Erythroblast (primary cell): ENCODE data around the gene CTSC.
"Not testable (repeated sequence)": the region's sequence is repeated elsewhere in the genome, so short reads cannot be mapped to it uniquely, and the experiment has no call there.

ENCODE experiments used
- DNase-seq, 2 experiments: peaks; one replicate each; lab custom pipeline; 2025; lab: John Stamatoyannopoulos, UW
- GATA1 ChIP-seq: IDR thresholded peaks from 2 replicates; pipeline ENCODE4 v1.6.1; 2011; ENCODE audit warnings: low read depth, mild to moderate bottlenecking, control low read depth, low read length, moderate library complexity
- POLR2A ChIP-seq: IDR thresholded peaks from 2 replicates; pipeline ENCODE4 v1.6.1; 2011; ENCODE audit warnings: mild to moderate bottlenecking, low read length

Gene CTSC

GRCh38 chr11:88340366-88340935 is 2.9 kb upstream of the CTSC start:
- TF ChIP-seq GATA1 (no peak), POLR2A (no peak)
- no peak for DNase-seq

DNA sequence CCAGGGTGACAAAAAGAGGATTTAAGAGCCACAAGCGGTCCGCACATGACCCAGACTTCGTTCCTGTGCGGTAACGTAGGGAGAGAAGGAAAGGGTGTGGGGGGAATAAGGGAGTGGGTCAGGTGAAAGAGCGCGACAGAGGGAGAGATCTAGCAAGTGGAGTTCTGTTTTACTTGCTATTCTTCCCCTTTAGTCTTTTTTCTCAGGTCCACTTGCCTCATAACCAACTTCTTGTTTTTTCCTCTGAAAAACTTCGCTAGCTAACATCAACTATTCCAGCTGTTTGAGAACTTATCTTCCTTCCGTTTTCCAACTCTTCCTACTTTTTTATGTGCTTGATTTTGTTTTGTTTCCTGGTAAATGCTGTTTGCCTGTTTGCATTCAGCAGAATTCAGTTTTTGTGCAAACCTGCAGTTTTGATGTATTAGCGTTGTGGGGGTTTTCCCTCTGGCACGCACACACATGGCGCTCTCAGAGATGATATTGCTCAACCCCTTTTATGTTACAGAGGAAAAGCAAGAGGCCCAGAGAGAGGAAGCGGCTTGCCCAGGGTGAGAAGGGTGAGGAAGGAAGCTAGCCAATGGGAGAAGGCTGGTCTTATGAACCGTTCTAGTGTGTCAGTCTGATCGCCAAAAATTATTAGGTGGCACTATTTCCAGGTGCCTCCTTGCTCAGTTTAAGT is 592 bp upstream of the CTSC start:
- TF ChIP-seq GATA1, result no peak
- no peak for TF ChIP-seq POLR2A
- peak; percentile 58 to 62 for DNase-seq

GRCh38 chr11:88335284-88335683 is 2.3 kb downstream of the CTSC start:
- TF ChIP-seq POLR2A, result no peak
- no peak for TF ChIP-seq GATA1
- no peak for DNase-seq

- TF ChIP-seq POLR2A (no peak), GATA1 (no peak)
- DNase-seq, result no peak
Measured at GRCh38 chr11:88333862-88334261, 3.7 kb downstream of the CTSC start.

GRCh38 chr11:88332851-88333250 is 4.7 kb downstream of the CTSC start:
- DNase-seq, result no peak
- TF ChIP-seq POLR2A (no peak), GATA1 (no peak)

DNA sequence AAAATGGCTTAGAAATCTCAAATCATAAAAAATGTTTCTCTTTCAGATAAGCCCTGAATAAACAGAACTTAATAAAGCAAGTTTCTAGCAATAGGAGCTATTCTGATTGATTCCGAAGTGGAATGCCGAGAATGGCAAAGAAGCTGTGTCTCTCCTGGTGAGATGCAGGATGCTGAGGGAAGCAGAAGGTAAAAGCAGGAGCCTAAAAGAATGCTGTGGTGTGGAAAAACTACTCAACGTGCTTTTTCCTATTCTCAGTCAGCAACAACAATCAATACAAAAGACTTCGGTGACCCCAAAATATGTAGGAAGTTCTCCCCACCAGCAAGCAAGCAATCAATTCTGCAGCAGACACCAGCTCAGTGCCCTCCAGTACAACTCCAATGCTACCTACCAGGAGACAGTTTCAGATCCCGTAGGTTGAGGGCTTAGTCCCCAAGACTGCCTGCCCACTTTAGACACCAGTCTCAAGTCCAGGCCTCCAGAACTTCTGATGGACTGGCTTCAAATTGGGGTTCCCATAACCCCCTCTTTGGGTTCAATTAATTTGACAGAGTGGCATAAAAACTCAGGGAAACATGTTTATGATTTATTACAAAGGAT is 6.6 kb downstream of the CTSC start:
- TF ChIP-seq GATA1 (no peak), POLR2A (no peak)
- no peak for DNase-seq

- DNase-seq, result no peak
- TF ChIP-seq GATA1 (no peak), POLR2A (no peak)
Measured at GRCh38 chr11:88329563-88330250, 7.8 kb downstream of the CTSC start.

GRCh38 chr11:88327462-88328143 is 9.9 kb downstream of the CTSC start:
- TF ChIP-seq GATA1 (no peak), POLR2A (no peak)
- no peak for DNase-seq

- no peak for DNase-seq
Measured at GRCh38 chr11:88327061-88327460, 10.5 kb downstream of the CTSC start.

GRCh38 chr11:88326099-88326498 is 11.4 kb downstream of the CTSC start:
- TF ChIP-seq GATA1 (no peak), POLR2A (no peak)
- no peak for DNase-seq

More at GRCh38 chr11:88327061-88327460, 10.5 kb downstream of the CTSC start:
- TF ChIP-seq GATA1, result no peak
- TF ChIP-seq POLR2A, result no peak

DNA sequence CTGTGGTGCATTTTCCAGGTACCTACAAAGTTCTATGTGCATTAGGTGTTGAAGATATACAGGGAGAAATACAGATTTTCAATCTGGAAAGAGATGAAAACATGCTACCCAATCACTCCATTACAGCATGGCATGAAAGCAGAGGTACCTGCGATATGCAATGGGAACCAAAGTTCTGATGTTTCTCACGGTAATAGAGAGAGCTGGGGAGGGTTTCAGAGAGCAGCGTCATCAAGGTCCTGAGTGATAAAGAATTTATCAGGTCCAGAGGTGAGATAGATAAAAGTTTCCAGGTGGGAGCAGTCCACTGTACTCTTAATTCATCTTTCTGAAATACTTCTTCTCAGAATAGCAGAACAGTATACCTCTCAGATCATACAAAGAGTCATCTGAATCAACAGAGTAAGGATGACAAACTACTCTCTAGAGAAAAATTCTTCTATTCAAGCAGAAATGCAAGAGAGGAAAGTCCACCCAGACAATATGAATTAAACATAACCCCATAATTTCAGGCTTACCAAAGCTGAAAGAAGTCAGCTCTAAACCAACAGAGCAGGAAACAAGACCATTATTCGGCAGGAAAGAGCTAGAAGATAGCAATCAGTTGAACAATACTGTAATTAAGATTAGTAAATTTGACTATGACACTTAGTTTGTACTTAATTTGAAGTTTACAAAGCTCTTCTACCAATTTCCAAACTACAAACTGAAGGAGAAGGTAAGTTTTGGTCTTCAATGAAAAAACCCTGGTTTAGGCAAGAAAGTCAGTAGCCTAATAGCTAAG is 12.8 kb downstream of the CTSC start:
- TF ChIP-seq POLR2A, result no peak
- TF ChIP-seq GATA1, result no peak

GRCh38 chr11:88322881-88323280 is 14.7 kb downstream of the CTSC start:
- peak in 1 of 2 experiments; percentile 8 for DNase-seq

More for the DNA sequence above, 12.8 kb downstream of the CTSC start:
- DNase-seq, result no peak

GRCh38 chr11:88321412-88321811 is 16.1 kb downstream of the CTSC start:
- DNase-seq, result not testable (repeated sequence)

GRCh38 chr11:88320149-88320559 is 17.4 kb downstream of the CTSC start:
- TF ChIP-seq GATA1 (no peak), POLR2A (no peak)
- no peak for DNase-seq
